Left lung (tissue), 10 donors: ENCODE results near the gene PI4KA. TPM values are rescaled to one million over a fixed set of nuclear protein-coding genes. Genes with fewer than 3 reads are reported as not detected.
"Not testable (repeated sequence)": the region's sequence is repeated elsewhere in the genome, so short reads cannot be mapped to it uniquely, and the experiment has no call there.

Source experiments
- ATAC-seq: fragments of 200-7000 bp; cut with Tn5 transposase; one replicate; pipeline ENCODE4 v1.9.1; 2020; ENCODE audit warnings: moderate library complexity
- DNase-seq, 4 donors: peaks; one replicate each; pipeline ENCODE4 v3.0.0-alpha.2; 2013 to 2020
- H3K27ac ChIP-seq, 2 donors: fragments of 200-600 bp; sonication (generic) in 1 of 2; one replicate each; pipeline versions ENCODE4 v1.5.0 to v1.8.0; 2020 to 2021
- H3K27me3 ChIP-seq, 2 donors: fragments of 200-600 bp; sonication (generic) in 1 of 2; one replicate each; pipeline versions ENCODE4 v1.5.0 to v1.8.0; 2020 to 2021
- H3K36me3 ChIP-seq, 2 donors: fragments of 200-600 bp; sonication (generic) in 1 of 2; one replicate each; pipeline versions ENCODE4 v1.5.0 to v1.8.0; 2020 to 2021
- H3K4me1 ChIP-seq, 2 donors: fragments of 200-600 bp; one replicate each; pipeline ENCODE4 v1.8.0; 2021
- H3K4me3 ChIP-seq, 2 donors: fragments of 200-600 bp; sonication (generic) in 1 of 2; one replicate each; pipeline versions ENCODE4 v1.5.0 to v1.8.0; 2020 to 2021; ENCODE audit warnings: mild to moderate bottlenecking in 1 of 2
- H3K9me3 ChIP-seq, 2 donors: fragments of 200-600 bp; sonication (generic) in 1 of 2; one replicate each; pipeline versions ENCODE4 v1.5.0 to v1.8.0; 2020 to 2021
- intact Hi-C, 2 donors: fragments of 100-400 bp; cut with DNase I; formaldehyde crosslinking; loops; one replicate each; pipeline versions ENCODE4 v1.11.2 to v1.14.2; 2022
- polyA plus RNA-seq, 6 donors: library from polyadenylated mRNA; unstranded; fragments of 120-200 nt; gene quantifications; one replicate each; pipeline ENCODE4 v1.2.1, GENCODE V29; 2013; ENCODE audit not compliant: insufficient read length in 6 of 6
- total RNA-seq, 2 donors: library from RNA; stranded (reverse); fragmentation: NEBNext Ultra II Directional; extraction: Animal tissue kit (Norgen Biotek cat#: 25700); gene quantifications; one replicate each; pipeline ENCODE4 v1.2.1, GENCODE V29; 2021
- TF ChIP-seq, protein P1 (sequence below), 2 donors: fragments of 200-600 bp; sonication (generic) in 1 of 2; IDR thresholded peaks; one replicate each; pipeline versions ENCODE4 v1.5.0 to v1.8.0; 2021; ENCODE audit warnings: antibody characterized with exemption in 2 of 2
- donor health status: DM: no; HTN: yes; CAD: no.
- donor health status: DM: no; HTN: no; CAD: no.

Gene PI4KA
- total and polyA plus RNA-seq, 8 donors: 60.5 to 108 (median 70.0) TPM

DNA sequence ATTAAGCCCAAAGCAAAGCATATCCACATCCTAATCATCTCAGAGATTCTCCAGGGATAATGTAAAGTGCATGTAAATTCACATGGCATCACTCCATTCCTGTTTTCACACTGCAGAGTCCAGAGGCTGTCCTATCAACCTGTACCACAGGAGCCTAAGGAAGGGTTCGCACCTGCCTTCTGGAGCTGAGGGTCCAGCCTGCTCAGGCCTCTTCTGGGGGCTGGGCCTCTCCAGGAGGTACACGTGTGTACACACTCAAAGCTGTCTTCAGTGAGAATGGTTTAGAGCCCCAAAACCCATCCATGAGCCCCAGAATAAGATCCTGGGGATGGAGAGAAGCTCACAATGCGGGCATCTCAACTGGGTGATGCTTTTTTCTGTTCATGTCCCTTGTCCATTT is 23.9 kb downstream of the PI4KA start:
- TF ChIP-seq, protein P1, sequence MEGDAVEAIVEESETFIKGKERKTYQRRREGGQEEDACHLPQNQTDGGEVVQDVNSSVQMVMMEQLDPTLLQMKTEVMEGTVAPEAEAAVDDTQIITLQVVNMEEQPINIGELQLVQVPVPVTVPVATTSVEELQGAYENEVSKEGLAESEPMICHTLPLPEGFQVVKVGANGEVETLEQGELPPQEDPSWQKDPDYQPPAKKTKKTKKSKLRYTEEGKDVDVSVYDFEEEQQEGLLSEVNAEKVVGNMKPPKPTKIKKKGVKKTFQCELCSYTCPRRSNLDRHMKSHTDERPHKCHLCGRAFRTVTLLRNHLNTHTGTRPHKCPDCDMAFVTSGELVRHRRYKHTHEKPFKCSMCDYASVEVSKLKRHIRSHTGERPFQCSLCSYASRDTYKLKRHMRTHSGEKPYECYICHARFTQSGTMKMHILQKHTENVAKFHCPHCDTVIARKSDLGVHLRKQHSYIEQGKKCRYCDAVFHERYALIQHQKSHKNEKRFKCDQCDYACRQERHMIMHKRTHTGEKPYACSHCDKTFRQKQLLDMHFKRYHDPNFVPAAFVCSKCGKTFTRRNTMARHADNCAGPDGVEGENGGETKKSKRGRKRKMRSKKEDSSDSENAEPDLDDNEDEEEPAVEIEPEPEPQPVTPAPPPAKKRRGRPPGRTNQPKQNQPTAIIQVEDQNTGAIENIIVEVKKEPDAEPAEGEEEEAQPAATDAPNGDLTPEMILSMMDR (IDR thresholded peaks at IDR 0.05): no peak
- DNase-seq: no peak
- intact Hi-C loops: no loop called here
- no peak overlapping the region for H3K4me3 ChIP-seq
- H3K9me3 ChIP-seq: no peaks in the 10 kb centered on the region
- no peak for ATAC-seq
- peaks cover 0 to 7% of the 10 kb centered on the region in 2 donors for H3K4me1 ChIP-seq
- H3K27ac ChIP-seq: no peak overlapping the region
- peaks cover 0 to 53% of the 10 kb centered on the region in 2 donors for H3K36me3 ChIP-seq
- H3K27me3 ChIP-seq: no peaks in the 10 kb centered on the region

DNA sequence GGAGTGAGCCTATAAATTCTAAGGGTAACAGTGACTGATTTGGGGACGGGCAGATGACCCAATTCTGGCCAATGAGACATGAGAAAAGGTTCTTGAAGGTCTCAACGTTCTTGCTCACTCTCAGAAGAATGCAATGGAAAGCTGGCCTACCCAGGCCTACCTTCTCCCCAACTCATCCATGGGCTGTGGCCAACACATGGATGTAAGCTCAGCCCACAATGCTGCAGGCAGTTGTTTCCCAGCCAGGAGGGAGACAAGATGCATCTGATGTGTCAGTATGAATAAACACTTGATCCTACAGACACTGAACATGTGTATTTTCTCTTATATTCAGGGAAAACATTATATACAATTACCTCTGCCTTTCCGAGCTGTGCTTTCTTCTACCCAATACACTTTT is 24.4 kb downstream of the PI4KA start:
- DNase-seq: no peak
- intact Hi-C loops: no loop called here

DNA sequence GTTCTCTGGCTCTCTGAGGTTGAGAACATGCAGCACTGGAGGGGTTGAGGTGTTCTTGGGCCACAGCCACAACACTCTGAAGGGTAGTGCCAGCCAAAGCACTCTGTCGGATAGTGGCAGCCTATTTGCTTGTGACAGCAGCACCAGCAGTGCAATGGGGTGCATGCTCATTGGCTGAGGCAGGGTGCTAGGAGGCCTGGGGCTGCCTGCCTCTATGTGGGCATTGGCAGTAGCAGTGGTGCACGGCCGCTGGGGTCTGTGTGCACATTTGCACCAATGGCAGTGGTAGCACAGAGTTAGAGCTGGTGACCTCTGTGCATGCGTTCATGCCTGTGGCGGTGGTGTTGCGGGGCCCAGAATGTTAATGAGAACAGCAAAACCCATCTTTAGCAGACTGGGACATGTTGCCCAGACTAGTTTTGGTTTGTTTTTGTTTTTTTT is 25.4 kb downstream of the PI4KA start:
- no peaks in the 10 kb centered on the region for H3K9me3 ChIP-seq
- no peaks in the 10 kb centered on the region for H3K27me3 ChIP-seq
- TF ChIP-seq, protein P1 (IDR thresholded peaks at IDR 0.05): no peak
- no peak overlapping the region for H3K4me3 ChIP-seq
- H3K4me1 ChIP-seq: peaks cover 0 to 7% of the 10 kb centered on the region in 2 donors
- no peak for ATAC-seq
- intact Hi-C loops: no loop called here
- H3K36me3 ChIP-seq: peaks cover 0 to 66% of the 10 kb centered on the region in 2 donors
- no peak overlapping the region for H3K27ac ChIP-seq
- no peak for DNase-seq

More for the DNA sequence above, 24.4 kb downstream of the PI4KA start:
- Histone ChIP-seq H3K4me3 (no peak overlapping the region), H3K4me1 (peaks cover 0 to 7% of the 10 kb centered on the region in 2 donors), H3K9me3 (no peaks in the 10 kb centered on the region), H3K27ac (no peak overlapping the region), H3K27me3 (no peaks in the 10 kb centered on the region), H3K36me3 (peaks cover 0 to 56% of the 10 kb centered on the region in 2 donors)
- no peak for ATAC-seq
- TF ChIP-seq, protein P1 (IDR thresholded peaks at IDR 0.05): no peak

DNA sequence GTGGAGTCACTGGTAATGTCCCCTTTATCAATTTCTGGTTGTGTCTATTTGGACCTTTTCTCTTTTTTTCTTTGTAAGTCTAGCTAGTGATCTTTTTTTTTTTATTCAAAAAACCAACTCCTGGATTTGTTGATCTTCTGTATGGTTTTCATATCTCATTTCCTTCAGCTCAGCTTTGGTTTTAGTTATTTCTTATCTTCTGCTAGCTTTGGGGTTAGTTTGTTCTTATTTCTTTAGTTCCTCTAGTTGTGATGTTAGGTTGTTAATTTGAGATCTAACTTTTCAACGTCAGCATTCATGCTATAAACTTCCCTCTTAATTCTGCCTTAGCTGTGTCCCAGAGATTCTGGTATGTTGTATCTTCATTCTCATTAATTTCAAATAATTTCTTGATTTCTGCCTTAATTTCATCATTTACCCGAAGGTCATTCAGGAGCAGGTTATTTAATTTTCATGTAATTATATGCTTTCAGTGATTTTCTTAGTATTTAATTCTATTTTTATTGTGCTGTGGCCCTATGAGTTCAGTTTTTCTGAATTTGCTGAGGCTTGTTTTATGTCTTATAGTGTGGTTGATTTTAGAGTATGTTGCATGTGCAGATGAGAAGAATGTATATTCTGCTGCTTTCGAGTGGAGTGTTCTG is 29.0 kb downstream of the PI4KA start:
- no peaks in the 10 kb centered on the region for H3K27me3 ChIP-seq
- intact Hi-C loops: no loop called here
- no peaks in the 10 kb centered on the region for H3K4me1 ChIP-seq
- no peaks in the 10 kb centered on the region for H3K9me3 ChIP-seq
- H3K4me3 ChIP-seq: no peak overlapping the region
- ATAC-seq (no peak), DNase-seq (no peak)
- H3K27ac ChIP-seq: no peak overlapping the region
- peaks cover 3 to 82% of the 10 kb centered on the region in 2 donors for H3K36me3 ChIP-seq
- TF ChIP-seq, protein P1 (IDR thresholded peaks at IDR 0.05): no peak

DNA sequence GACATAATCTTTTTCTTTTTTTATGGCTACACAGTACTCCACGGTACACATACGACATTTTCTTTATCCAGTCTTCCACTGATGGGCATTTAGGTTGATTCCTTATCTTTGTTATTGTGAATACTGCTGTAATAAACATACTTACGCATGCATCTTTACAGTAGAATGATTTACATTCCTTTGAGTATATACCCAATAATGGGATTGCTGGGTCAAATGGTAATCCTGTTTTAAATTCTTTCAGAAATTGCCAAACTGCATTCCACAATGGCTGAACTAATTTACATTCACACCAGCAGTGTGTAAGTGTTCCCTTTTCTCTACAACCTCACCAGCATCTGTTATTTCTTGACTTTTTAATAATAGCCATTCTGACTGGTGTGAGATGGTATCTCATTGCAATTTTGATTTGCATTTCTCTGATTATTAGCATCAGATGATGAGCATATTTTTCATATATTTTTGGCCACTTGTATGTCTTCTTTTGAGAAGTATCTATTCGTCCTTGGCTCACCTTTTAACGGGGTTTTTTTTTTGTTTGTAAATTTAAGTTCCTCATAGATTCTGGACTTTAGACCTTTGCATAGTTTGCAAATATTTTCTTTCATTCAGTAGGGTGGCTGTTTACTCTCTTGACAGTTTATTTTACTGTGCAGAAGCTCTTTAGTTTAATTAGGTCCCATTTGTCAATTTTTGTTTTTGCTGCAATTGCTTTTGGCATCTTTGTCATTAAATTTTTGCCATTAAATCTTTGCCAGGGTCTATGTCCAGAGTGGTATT is 32.0 kb downstream of the PI4KA start:
- ATAC-seq, H3K27ac ChIP-seq, H3K4me1 ChIP-seq, H3K27me3 ChIP-seq, H3K9me3 ChIP-seq, DNase-seq, H3K4me3 ChIP-seq, intact Hi-C loops: not testable (repeated sequence)
- H3K36me3 ChIP-seq: peaks cover 3 to 79% of the 10 kb centered on the region in 2 donors
